HG03457 (cell line): ENCODE measurements around the gene UBE2F.
"Not testable (repeated sequence)": the region's sequence is repeated elsewhere in the genome, so short reads cannot be mapped to it uniquely, and the experiment has no call there.

Source experiments
- ATAC-seq: cut with Tn5 transposase; IDR thresholded peaks from one replicate; pipeline ENCODE4 v1.9.1; 2021; ENCODE audit warnings: moderate number of reproducible peaks; ENCODE audit not compliant: unreplicated experiment

The UBE2F gene

GRCh38 chr2:237943395-237944094, 23.3 kb upstream of the UBE2F start:
- ATAC-seq, result no peak

DNA sequence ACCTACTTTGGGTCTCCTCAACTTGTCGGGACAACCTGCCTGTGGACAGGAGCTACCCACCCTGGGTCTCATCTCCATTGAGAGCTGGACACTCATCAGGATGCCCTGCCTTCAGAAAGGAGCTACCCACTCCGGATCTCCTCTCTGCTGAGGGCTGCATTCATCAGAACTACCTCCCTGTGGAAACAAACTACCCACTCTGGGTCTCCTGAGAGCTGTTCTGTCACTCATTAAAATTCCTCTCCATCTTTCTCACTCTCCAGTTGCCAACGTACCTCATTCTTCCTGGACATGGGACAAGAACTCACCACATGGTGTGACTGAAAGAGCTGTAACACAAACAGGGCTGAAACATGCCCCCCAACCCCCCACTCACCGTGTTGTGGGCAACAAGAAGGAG, 22.5 kb upstream of the UBE2F start:
- no peak for ATAC-seq

DNA sequence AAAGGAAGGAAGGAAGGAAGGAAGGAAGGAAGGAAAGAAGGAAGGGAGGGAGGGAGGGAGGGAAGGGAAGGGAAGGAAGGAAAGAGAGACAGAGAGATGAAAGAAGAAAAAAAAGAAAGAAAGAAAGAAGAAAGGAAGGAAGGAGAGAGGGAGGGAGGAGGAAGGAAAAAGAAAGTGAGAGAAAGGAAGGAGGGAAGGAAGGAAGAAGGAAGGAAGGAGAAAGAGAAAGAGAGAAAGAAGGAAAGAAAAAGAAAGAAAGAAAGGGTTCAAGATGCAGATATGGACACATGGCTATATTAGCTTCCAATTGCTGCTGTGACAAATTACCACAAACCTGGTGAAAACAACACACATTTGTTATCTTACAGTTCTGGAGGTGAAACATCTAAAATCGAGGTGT, 20.4 kb upstream of the UBE2F start:
- ATAC-seq, result no peak

DNA sequence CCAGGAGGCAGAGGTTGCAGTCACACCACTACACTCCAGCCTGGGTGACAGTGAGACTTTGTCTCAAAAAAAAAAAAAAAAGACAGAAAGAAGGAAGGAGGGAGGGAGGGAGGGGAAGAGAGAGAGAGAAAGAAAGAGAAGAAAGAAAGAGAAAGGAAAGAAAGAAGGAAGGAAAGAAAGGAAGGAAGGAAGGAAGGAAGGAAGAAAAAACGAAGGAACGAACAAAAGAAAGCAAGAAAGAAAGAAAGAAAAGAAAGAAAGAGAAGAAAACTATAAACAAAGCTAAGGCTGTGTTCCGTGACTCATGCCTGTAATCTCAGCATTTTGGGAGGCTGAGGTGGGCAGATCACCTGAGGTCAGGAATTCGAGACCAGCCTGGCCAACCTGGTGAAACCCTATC, 15.5 kb upstream of the UBE2F start:
- not testable (repeated sequence) for ATAC-seq

DNA sequence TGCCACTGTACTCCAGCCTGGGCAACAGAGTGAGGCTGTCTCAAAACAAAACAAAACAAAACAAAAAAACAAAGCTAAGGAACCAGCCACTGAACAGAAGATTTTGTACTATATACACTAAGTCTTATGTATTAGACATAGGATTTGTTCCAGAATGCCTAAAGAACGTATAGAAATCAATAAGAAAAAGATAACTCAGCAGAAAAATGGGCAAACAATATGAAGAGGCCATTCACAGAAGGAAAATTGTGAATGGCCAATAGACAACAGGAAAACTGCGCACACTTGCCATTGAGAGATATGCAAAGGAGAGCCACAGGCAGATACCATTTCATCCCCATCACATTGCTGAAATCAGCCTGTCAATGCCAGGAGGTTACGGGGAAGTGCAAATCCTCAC, 14.9 kb upstream of the UBE2F start:
- no peak for ATAC-seq

DNA sequence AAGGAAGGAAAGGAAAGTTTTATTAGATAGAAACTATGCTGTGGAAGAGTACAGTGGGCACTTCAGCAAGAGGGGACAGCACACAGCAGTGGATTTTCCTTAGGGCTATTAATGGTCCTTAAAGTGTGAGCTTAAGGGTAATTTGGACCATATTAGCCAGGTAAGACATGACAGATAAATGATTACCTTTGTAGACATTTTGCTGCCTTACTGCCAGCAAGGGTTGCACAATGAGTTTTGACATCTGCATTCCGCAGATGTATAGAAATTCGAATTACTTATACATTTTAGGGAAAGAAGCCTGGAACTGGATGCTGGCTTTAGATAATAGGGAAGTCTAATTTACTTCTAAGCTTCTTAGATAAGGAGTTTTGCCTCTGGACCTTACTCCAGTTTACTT, 14.0 kb upstream of the UBE2F start:
- ATAC-seq, result no peak

DNA sequence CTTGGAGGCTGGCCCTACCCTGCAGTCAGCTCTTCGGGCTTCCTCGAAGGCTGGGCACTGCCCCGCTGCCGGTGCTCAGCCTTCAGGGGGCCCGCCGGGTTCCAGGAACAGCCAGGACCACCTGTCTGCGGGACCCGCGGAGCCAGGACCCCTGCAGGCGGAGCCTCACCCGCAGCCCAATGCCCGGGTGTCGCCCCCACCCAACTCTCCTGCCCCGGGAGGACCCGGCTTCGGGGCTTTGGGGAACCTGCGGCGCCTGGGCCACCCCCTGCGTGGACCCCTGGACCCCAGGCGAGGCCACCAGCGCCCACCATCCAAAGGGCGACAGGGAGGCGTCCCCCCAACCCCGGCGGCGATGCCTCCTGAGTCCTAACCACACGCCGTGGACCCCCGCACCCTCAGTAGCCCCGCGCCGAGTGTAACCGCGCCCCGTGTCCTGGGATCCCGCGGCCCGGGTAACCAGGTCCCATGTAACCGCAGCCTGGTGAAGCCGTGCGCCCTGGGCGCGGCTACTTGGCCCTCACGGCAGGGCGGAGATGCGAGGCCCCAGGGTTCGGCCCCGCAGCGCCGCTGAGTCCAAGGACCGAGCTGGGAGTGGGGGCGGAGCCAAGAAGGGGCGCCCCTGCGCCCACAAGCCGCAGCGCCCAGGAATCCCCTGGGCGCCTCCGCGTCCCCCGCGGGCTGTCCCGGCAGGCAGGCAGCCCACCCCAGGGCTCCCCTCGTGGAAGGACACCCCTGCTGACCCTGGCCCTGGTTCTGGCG, 11.0 kb upstream of the UBE2F start:
- no peak for ATAC-seq

DNA sequence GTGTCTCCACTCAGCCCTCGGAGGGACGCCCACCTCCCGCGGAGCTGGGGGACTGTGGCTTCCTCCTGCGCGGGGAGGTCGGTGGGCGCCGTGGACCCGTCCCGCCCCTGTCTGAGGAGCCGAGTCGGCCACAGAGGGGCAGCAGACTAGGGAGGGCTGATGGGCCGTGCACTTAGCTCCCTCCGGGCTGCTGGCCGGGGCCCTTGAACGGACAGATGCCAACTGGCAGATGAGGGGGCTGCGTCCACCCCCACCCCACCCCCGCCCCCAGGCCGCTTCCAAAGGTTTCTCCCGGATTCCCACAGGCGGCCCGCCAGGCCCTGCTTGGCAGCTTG, 10.4 kb upstream of the UBE2F start:
- ATAC-seq, result no peak

DNA sequence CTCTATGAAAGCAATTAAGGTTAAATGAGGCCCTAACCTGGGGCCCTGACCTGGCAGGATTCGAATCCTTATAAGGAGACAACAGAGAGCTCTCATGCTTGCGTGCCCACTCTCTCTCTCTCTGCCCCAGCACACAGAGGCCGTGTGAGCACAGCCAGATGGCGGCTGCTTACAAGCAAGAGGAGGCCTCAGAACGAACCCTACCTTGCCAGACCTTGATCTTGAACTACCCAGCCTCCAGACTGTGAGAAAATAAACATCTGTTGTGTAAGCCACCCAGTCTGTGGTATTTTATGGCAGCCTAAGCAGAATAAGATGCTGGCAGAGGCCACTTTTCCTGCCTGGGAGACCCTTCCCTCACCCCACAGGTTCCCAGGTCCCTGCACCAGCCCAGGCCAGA, 5.2 kb upstream of the UBE2F start:
- no peak for ATAC-seq

- ATAC-seq, result no peak
These were observed 4.3 kb upstream of the UBE2F start for GRCh38 chr2:237962432-237963084.

GRCh38 chr2:237963490-237963991, 3.3 kb upstream of the UBE2F start:
- ATAC-seq, result not testable (repeated sequence)

- no peak for ATAC-seq
These were observed 2.6 kb upstream of the UBE2F start for GRCh38 chr2:237964194-237964577.

DNA sequence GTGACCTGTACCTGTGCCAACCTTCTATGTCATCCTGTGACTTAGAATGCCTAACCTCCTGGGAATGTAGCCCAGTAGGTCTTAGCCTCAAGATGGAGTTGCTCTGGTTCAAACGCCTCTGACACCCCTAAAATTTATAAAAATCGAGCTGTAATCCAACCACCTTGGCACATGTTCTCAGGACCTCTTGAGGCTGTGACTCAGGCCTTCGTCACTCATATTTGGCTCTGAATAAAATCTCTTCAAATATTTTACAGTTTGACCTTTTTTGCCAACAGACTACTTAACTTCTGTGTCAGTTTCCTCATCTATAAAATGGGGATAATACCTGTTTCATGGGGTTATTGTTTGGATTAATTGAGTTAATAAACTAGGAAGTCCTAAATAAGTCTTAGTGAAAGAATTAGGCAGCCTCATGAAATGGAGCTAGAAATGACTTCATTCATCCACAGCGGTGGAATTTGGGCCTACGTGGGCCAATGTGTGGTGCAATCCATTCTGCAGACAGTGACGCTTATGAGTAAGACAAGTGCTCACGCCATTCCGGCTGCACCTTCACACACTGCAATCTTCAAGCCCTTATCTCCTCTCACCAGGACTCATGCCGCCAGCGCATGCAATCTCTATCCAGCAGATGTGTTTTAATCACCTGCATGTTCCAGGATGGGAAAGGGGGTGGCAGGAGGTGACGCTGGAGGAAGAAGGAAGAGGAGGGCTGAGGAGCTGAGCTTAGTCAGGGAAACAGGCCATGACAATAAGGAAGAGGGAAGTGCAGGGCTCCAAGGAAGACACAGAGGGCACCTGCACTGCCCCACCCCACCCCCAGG, 2.0 kb upstream of the UBE2F start:
- ATAC-seq, result no peak

- not testable (repeated sequence) for ATAC-seq
These were observed 970 bp upstream of the UBE2F start for GRCh38 chr2:237965844-237966243.

DNA sequence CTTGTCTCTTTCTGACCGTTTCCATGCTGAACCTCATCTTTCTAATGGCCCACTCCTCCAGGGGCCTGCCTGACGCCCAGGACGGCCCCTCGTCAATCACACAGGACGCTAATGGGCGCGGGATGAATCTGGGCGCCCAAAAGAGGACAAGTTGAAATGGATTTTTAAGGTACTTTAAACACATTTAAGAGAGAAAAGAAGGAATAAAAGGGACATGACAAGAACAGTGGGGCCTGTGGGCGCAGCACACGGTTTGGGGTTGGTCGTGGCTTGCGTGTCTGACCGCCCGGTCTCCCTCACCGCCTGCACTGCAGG, 607 bp upstream of the UBE2F start:
- ATAC-seq, result no peak

DNA sequence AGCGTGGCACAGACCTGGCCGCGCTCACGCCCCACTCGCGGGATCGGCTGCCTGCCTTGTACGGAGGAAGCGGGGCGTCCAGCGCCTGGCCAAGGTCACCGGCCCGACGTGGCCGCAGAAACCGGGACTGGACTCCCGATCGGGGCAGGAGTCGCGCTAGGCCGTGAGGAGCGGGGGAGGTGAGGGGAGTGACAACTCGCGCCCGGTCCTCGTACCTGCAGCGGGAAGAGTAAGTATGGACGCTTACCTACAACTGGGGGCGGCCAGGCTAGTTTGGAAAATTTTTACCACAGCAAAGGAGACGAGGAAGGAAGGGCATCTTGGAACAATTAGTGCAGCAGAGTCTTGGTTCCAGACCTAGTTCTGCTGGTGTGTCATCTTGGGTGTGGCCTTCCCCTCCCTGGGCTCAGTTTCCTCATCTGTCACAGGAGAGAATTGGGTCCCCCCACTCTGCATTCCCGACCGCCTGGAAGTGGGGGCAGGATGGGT, 693 bp downstream of the UBE2F start:
- ATAC-seq, result no peak

DNA sequence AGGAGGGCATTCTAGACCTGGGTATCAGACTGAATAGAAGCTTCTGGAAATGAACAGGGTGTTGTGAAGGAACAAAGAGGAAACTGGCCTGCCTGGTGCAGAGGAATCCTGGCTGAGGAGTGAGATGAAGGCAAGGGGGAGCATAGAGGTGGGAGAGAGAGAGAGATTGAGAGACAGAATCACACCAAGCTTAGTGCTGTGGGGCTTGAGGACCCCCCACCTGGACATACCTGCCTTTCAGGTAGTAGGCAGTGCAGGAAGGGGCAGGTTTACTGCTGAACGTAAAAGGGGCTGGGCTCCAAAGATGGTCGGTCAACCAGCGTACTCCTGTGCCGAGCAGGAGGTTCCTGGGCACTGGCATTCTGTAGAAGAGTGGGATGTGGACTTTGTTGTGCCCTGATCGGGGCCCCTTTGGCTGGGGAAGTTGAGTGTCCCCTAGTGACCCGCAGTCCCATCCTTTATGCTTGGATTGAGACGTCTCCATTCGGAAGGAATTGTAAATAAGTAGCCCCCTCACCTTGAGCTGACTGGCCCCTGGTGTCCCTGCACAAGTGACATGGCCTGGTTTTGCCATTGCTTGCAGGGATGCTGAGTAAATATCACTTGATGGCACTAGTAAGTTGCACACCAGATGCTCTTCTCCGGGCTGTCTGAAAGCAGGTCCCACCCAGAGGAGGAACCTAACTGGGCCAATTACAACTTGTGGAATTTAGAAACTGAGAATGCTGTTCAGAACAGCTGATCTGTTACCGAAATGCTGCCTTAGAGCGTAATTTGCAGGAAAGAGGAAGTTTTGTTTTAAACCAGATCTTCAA, 1.4 kb downstream of the UBE2F start:
- peak; percentile 36 for ATAC-seq

DNA sequence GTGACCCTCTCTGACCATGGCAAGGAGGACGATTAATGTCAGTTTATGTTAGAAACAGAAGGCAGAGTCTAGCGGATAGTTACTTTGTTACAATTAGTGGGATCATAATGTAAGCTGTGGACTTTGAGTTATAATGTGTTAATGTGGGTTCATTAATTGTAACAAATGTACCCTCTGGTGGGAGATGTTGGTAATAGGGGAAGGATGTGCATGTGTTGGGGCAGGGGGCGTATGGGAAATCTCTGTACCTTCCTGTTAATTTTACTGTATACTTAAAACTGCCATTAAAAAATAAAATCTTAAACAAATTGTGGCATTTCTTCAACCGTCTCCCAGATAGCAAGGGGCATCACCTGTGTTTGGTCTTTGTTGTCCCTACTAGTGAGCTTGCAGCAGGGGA, 4.8 kb downstream of the UBE2F start:
- no peak for ATAC-seq

GRCh38 chr2:237972211-237972610, 5.4 kb downstream of the UBE2F start:
- ATAC-seq, result no peak

DNA sequence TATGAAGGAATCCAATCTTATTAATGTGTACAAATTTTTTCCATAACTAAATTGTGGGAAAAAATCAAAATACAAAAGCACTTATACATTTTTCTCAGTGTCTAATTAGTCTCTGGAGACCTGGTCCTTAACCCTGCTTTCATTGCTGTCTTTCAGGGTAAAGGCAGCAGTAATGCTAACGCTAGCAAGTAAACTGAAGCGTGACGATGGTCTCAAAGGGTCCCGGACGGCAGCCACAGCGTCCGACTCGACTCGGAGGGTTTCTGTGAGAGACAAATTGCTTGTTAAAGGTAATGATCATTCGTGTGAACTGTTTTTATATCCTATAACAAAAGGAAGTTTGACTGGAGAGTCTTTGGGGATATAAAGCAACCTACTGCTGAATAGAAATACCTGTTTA, 6.1 kb downstream of the UBE2F start:
- no peak for ATAC-seq
